GM19452 (cell line): ENCODE measurements around the gene SND1.

ENCODE experiments used
- ATAC-seq: cut with Tn5 transposase; IDR thresholded peaks from one replicate; pipeline ENCODE4 v1.9.1; 2021; ENCODE audit not compliant: unreplicated experiment

The SND1 gene

GRCh38 chr7:127764681-127765080 is 112.7 kb downstream of the SND1 start:
- ATAC-seq = no peak

DNA sequence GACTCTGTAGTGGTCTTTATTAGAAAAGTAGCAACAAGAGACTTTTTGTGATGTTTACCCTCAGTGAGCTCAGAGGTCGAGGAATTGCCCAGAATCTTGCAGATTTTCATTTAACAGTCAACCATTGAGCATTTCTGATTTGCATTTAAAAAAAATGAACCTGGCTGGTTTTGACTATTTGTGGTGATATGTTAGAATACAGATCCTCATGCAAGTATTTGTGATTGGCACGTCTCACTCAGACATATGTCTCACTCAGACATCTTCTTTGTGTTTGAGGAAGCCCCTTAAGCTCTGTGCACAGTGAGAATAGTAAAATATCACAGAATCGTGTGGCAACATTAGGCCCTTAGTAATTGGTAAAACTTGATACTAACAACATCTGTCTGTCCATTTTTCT is 113.2 kb downstream of the SND1 start:
- no peak for ATAC-seq

DNA sequence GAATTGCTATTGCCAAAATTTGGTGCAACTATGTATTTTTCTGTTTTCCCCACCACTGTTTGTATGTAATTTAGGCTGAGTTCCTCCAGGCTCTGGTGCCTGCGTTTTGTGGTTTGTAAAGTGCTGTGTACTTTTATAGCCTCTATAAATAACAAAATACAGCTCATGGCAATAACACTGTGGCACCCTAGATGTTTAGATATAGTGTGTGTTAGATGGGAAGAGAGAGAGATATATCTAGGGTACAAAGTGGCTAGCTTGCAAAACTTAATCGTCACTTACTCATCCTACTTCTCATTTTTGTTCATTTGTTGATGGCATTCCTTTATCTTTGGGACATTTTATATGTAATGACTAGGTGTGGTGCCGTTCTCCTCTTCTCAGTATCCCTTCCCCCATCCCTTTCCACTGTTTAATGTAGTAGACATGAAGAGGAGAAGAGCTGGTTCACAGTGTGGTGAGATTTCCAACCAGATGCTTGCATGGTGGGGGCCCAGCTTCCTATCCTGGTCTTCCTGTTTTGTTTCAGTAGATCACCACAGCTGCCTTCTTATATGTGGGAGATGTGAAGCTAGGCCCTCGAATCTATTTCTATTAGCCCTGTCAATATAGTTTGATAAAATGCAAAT is 115.0 kb downstream of the SND1 start:
- ATAC-seq = no peak

DNA sequence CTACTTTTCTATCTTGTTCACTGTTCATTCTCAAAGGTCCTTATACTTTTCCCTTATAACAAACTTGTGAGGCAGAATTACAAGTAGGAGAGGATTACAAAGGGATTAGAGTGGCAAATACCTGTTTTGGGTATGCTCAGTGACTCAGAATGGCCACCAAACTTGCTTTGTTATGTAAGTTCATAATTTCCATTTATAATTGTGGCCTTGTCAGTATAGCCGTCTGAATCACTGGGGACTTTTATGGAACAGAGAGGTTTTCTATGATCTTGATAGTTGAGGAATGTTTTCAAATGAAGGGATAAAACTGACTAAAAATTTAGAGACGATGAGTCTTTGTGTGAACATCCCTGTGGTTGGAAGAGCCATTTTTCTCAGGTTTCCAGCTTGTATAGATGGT is 116.2 kb downstream of the SND1 start:
- no peak for ATAC-seq

DNA sequence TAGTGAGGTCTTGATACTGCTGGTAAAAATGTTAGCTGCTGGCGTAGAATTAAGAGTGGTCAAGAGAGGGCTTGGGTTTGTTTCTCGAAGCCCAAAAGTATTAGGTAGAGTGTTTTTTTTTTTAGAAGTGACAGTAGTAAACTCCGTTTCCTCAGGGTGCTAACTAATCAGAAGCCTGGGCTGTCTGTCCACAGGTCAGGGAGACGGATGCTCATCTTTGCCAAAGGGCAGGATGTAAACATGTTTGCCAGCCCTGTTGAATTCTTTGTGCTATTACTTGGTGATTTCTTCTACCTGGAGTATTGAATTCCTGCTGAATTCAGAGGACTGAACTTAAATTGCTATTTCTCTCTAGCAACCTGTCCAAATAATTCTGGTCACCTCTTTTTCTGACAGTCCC is 117.1 kb downstream of the SND1 start:
- ATAC-seq = no peak

GRCh38 chr7:127769696-127770400 is 117.9 kb downstream of the SND1 start:
- no peak for ATAC-seq

DNA sequence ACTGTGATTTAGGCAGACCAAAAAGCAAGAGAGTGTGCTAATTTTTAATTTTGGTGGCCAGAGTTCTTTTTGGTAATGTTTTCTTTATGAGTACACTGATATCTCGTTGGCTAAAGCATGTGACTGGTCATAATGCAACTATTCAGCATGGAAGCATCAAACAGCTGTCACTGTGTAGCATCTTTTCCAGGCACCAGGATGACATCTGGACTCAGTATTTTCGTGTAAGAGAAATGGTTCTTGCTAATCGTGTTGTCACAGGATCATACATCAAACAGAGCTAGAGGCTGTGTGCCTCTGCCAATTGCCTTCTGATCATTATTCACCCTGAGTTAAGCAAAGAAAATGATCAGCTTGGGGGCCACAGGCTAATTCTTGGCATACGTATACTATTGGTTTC is 118.9 kb downstream of the SND1 start:
- no peak for ATAC-seq

- no peak for ATAC-seq
Measured at GRCh38 chr7:127771707-127772106, 119.7 kb downstream of the SND1 start.

DNA sequence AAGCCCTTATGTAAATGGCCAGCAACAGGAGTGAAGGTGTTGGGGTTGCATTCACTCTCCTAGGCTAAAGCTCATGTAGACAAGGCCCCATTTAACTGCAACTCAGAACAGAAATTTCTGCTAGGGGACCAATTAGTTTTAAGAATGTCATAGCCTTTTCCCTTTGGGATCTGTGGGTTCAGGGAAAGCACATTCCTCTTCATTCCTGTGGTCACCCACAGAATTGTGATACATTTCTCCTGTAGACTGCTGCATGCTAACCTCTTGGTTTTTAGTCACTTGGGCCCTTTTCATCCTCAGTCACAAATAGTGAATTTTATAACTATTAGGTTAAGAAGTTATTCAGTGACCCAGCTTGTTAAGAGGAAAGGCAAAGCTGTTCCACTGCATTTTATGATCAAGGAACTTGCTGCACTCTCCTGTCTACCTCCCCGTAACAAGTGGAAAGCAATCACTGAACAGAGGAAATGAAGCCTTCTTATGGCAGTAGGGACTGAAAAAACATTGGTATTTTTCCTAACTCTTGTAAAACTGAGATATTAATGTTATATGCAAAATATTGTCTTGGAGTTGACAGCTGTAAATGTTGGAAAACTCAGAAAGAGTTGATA is 124.9 kb downstream of the SND1 start:
- no peak for ATAC-seq

GRCh38 chr7:127780489-127780888 is 128.5 kb downstream of the SND1 start:
- no peak for ATAC-seq

- ATAC-seq = no peak
Measured at GRCh38 chr7:127781081-127781480, 129.1 kb downstream of the SND1 start.

DNA sequence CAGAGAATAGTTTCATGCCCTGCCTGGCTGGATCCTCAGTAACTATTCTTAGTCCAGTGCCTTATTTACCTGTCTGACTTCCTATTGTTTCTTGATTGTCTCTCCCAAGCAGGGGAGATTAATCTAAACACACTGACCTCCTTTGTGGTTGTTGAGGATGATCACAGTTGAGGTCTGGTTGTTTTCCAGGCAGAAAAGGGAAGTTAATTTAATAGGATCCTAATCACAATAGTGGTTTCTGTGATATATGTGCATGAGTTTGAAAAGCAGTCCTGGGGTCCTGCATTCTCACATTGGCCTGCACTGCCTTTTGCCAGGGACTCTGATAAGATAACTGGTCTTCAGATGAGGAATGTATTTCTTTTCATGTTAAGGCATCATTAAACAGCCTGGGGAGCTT is 130.1 kb downstream of the SND1 start:
- no peak for ATAC-seq

DNA sequence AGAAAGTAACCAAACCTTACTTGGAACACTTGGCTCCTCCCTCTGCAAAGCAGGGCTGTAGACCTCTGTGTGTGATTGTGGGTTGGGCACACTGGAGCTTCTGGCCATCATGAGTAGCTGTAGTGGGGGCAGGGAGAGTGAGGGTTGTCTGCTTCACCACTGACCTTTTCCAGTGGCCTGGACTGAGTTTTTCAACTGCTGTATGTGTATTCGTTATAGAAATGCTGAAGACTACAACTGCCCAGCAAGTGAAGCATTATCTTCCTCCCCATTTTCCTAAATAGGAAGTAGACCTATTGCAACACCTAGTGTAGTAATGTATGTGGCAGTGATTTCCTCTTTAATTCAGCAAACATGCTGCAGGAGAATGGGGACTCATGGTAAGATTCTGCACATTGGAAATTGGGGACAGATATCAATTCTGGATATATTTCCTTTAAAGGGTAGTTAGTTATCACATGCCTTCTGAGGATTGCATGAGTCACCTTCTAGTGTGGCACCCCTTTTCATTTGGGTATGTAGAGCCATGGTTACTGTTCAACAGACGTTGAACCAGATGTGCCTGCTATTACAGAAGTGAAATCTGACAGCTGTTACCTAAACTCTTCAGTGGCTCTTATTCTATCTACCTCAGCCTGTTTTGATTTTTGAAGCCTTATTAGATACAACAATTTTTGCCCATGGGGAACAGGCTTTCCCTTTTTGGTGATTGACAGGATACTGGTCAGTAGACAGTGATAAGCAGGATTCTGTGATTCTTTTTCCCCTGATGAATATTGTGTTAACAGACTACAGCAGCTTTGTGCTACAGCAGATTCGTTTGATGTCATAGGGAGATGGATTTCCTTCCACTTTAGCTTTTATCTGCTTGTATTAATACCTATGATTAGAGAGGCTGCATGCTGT is 130.9 kb downstream of the SND1 start:
- ATAC-seq = peak; percentile 89

GRCh38 chr7:127786184-127786583 is 134.2 kb downstream of the SND1 start:
- ATAC-seq = no peak

DNA sequence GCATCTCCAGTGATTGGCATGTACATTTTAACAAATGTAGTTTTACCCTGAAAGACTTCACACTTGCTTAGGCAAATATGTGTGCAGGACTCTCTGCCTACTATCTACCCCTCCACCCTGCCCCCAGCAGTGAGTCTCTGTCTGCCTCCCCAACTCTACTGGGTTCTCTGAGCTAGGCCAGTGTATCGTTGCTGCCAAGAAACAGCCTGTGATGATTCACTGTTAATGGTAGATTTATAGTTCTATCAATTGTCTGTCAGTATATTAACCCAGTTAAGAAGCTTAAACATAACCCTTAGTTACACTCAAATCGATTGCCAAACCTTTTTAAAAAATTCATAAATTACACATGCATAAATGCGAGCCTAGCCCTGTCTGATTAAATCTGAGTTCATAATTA is 137.0 kb downstream of the SND1 start:
- ATAC-seq = no peak

- no peak for ATAC-seq
Measured at GRCh38 chr7:127791446-127792189, 139.6 kb downstream of the SND1 start.

DNA sequence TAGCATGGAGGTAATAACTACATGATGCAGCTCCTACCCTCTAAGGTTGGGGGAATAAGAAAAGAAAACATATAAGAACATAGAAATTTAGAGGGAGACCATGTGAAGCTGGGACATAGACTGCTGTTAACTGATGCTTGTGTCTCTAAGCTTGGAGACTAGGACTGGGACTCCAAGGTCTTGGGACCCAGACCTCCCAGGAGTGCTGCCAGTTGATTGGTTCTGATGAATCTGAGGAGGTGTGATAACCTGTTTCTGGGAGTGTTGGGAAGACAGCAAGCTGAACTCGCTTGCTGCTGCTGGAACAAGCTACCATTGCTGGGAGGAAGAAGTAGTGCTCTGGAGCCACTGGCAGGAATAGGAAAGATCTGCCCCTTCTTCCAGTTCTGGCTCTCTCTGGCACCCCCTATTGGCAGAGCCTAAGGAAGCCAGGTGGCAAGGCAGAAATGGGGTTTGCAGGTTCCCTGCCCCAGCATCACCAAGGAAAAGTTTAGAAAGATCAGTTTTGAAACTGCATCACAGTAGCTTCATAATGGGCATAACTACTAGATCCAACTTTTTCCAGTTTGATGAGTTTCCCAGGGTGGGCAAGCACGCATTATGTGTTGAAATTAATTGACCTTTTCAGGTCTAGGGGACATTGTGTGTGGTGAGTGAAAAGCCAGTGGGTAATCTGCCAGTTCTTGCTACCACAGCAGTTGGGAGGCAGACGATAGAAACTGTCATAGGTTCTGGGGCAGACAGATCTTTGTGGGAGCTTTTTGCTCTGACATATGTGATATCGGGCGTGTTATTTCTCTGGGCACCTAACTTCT is 140.7 kb downstream of the SND1 start:
- ATAC-seq = no peak

GRCh38 chr7:127793582-127793981 is 141.6 kb downstream of the SND1 start:
- no peak for ATAC-seq

- ATAC-seq = no peak
Measured at GRCh38 chr7:127794136-127794535, 142.1 kb downstream of the SND1 start.

- no peak for ATAC-seq
Measured at GRCh38 chr7:127794551-127794950, 142.6 kb downstream of the SND1 start.
